Vein endothelial cell (primary cell): ENCODE results near the gene COL5A1. TPM values are rescaled to one million over a fixed set of nuclear protein-coding genes. Genes with fewer than 3 reads are reported as not detected.

Experiments
- small RNA-seq: library from RNA; depleted of rRNA; stranded (forward); fragments of <200 nt; gene quantifications from one replicate; pipeline ENCODE3, GENCODE V24; 2012
- total RNA-seq: library from RNA; depleted of rRNA; stranded (reverse); fragments of >200 nt; gene quantifications from 2 replicates; pipeline ENCODE4 v1.2.3, GENCODE V29; 2012

The COL5A1 gene
- total RNA-seq = 44.7 and 91.1 TPM in 2 replicates

GRCh38 chr9:134641173-134641989 is at the start of gene COL5A1:
COL5A1 (plus strand) TSS chr9:134641803; CDS start chr9:134642188, 385 bp downstream.

GRCh38 chr9:134880484-134881312 is 239.1 kb downstream of the COL5A1 start, which contains the start of gene FCN2:
FCN2 (plus strand) TSS chr9:134880810; CDS start chr9:134880822, 12 bp downstream.

Small RNAs within 50 kb of the gene (small RNA-seq; reads per million reads assigned to genes)
- not detected for gene AL603650.1
- not detected for gene MIR3689A
- not detected for gene MIR3689B
- gene MIR3689C = not detected
- gene MIR3689D1 = not detected
- not detected for gene MIR3689D2
- not detected for gene MIR3689E
- not detected for gene MIR3689F

Other genes with a start within 250 kb of the COL5A1 start
- not detected in 2 replicates for gene FCN2, start 239.0 kb downstream of the COL5A1 start, total RNA-seq